ENCODE data around the gene ENAM.

GRCh38 chr4:70676554-70677090 lies 48.1 kb downstream of the ENAM start:
- TF ChIP-seq CTCF (conservative IDR thresholded peaks at IDR 0.05), result no peak
- TF ChIP-seq ZFX (IDR thresholded peaks at IDR 0.05), result no peak

All from C4-2B (cell line).